H1 (cell line): ENCODE measurements around the gene RNF31. TPM values are rescaled to one million over a fixed set of nuclear protein-coding genes. Genes with fewer than 3 reads are reported as not detected.

Experiments
- ASH2L ChIP-seq: fragments of 200-600, 300-600 bp; sonication (generic); IDR thresholded peaks from one replicate; pipeline ENCODE4 v1.7.1; 2017; ENCODE audit warnings: low read length
- BACH1 ChIP-seq: IDR thresholded peaks from 2 replicates; pipeline ENCODE4 v1.6.1; 2012; ENCODE audit warnings: low read length, improper control_type of control experiment
- CHD2 ChIP-seq: IDR thresholded peaks from 2 replicates; pipeline ENCODE4 v1.6.1; 2012; ENCODE audit warnings: low read length, improper control_type of control experiment
- CHD7 ChIP-seq: fragments of 300-600 bp; sonication (generic); IDR thresholded peaks from 2 replicates; pipeline ENCODE4 v1.7.1; 2012; ENCODE audit warnings: low read length, moderate library complexity, mild to moderate bottlenecking, inconsistent platforms; ENCODE audit not compliant: insufficient replicate concordance
- GABPA ChIP-seq: IDR thresholded peaks from 2 replicates; pipeline ENCODE4 v1.6.1; 2011; ENCODE audit warnings: mild to moderate bottlenecking, low read length, moderate library complexity, borderline replicate concordance; ENCODE audit not compliant: insufficient read depth
- JUN ChIP-seq: IDR thresholded peaks from 2 replicates; pipeline ENCODE4 v1.6.1; 2011; ENCODE audit warnings: low read depth, mild to moderate bottlenecking, improper control_type of control experiment, low read length
- JUND ChIP-seq: IDR thresholded peaks from 2 replicates; pipeline ENCODE4 v1.6.1; 2011; ENCODE audit warnings: mild to moderate bottlenecking, improper control_type of control experiment, low read length
- KDM1A ChIP-seq: fragments of 200-600, 300-600 bp; sonication (generic); IDR thresholded peaks from 2 replicates; pipeline ENCODE4 v1.7.1; 2016; ENCODE audit warnings: mild to moderate bottlenecking, low read length, borderline replicate concordance
- KDM5A ChIP-seq: fragments of 200-600 bp; IDR thresholded peaks from 2 replicates; pipeline ENCODE4 v1.7.1; 2012; ENCODE audit warnings: mild to moderate bottlenecking, low read length, inconsistent platforms, mixed read lengths
- polyA plus RNA-seq, 7 experiments: library from polyadenylated mRNA; depleted of rRNA in 3 of 7; stranded (reverse) in 5 of 7; unstranded in 2 of 7; fragments of >200 nt in 5 of 7; fragments of 200-250 nt in 2 of 7; gene quantifications; 1 replicate in 5 of 7; 2 replicates in 1 of 7; 4 replicates in 1 of 7; pipeline versions ENCODE4 v1.2.1 to v1.2.3, GENCODE V29; 2011 to 2013; ENCODE audit warnings: missing spikeins in 2 of 7, mixed read lengths in 2 of 7
- total RNA-seq: library from RNA; stranded (reverse); fragmentation: NEBNext Ultra II Directional; extraction: Animal tissue kit (Norgen Biotek cat#: 25700); gene quantifications from 2 replicates; pipeline ENCODE4 v1.2.1, GENCODE V29; 2021
- TF ChIP-seq, protein P1 (sequence below): IDR thresholded peaks from 2 replicates; pipeline ENCODE4 v1.6.1; 2012; ENCODE audit warnings: inconsistent platforms

The RNF31 gene
- total and polyA plus RNA-seq, 2 of the 8 experiments (the other 6 are each of a cell fraction or from before 2014, with no cell fraction given): 17.5 to 72.0 TPM

DNA sequence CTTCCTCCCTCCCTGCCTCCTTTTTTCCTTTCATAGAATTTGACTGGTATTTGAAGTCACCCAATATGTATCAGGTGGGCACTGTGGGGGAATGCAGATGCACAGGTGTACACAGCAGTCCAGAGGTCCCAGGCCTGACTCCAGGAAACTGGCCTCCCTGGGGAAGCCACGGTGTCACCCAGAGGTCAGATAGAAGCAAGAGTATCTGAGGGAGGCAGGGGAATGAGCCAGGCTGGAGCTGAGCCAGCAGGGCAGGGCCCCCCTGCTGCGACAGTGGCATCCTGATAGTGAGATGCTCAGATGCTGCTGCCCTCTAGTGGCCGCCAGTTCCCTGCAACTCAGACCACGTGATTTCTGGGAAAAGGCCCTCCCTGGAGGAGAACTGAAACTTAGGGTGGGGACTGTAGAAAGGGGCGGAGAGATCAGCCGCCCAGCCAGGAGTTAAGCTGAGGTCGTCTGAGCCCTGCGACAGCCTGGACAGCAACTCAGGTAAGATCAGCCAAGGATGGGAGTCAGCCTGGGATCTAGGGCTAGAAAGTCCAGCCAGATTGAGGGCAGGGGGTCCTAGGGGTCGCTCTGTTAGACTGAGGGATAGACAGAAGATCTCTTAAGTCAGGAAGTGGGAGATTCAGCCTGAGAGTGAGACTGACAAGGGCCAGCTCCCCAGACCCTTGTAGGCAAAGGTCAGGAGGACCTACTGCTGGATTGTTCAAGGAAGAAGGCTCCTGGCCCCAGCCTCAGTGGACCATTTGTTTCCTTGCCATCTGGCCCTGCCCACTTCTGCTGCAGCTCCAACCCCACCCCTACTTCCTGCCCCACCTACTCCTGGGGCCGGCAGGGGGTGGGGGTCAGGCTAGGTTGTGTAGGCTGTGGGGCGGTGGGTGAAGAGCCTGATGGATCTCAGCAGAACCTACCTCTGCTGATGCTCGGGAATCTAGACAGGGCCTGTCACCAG, 13.8 kb downstream of the RNF31 start, which contains the start of gene IRF9 (continued):
- TF ChIP-seq JUND (peak; percentile 44; the same call in 1 of the 2 replicates), KDM5A (no peak), BACH1 (no peak), CHD7 (no peak), GABPA (no peak), CHD2 (peak; percentile 40; the same call in 1 of the 2 replicates), ASH2L (no peak), KDM1A (no peak), JUN (no peak)
- TF ChIP-seq, protein P1, sequence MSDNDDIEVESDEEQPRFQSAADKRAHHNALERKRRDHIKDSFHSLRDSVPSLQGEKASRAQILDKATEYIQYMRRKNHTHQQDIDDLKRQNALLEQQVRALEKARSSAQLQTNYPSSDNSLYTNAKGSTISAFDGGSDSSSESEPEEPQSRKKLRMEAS: peak; percentile 82
